ENCODE measurements around the gene GVQW3.

Gene GVQW3

DNA sequence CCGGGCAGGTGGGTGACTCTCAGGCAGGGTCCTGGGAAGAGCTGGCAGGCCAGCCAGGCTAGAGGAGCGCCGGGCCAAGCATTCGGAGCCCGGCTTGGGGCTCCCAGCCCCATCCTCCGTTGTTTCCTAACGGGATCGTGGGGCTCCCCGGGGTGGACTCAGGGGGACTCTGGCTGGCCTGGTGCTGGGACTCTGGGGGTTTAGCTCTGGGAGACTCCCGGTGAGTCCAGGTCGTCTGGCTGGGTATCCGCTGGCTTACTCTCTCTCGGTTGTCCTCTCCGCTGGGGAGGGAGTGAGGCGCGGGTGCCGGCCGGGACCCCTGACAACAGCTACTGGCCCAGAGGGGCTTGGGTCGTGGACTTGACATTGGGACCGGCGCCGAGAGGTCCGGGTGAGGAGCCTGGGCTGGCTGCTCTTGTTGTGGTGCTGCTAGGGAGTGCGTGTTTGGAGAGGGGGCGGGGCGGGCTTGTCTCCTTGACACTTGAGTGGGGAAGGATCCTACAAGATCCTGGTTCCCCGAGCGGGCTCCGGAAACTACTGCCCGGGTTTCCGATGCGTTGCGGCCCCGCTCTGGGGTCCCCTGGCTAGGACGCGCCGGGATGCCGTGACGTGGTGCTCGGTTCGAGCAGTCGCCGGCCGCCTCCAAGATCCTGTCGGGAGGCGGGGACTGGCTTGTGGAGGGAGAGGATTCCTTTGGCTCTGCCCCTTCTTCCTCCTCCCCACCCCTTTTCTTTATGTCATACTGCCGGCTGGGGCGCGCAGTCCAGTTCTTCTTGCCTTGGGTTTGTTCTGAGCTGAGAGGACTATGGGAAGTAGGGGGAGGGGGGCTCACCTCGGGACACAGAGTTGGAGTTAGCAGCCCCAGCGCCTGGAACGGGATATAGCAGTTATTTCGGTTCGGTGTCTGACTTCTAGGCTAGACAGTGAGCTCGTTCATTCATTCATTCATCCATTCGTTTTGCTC, 64.3 kb downstream of the GVQW3 start:
- peaks cover 34% of the 10 kb centered on the region for H3K36me3 ChIP-seq (ENCODE audit: insufficient read depth, low read length)
- H3K9ac ChIP-seq (ENCODE audit: low read depth, low read length), result peak overlapping the region; percentile 98
- under 1% methylated on average over 55 of the region's 56 CpGs for WGBS
- H3K4me1 ChIP-seq (ENCODE audit: insufficient read depth, low read length), result peaks cover 43% of the 10 kb centered on the region
- peak overlapping the region; percentile 94 for H3K27ac ChIP-seq (ENCODE audit: low read depth, low read length)
- no peaks in the 10 kb centered on the region for H3K9me3 ChIP-seq (ENCODE audit: insufficient read depth, low read depth, low read length)
- H3K27me3 ChIP-seq (ENCODE audit: insufficient read depth, low read length), result no peaks in the 10 kb centered on the region
- peak overlapping the region; percentile 92 for H3K4me3 ChIP-seq (ENCODE audit: low read length)

DNA sequence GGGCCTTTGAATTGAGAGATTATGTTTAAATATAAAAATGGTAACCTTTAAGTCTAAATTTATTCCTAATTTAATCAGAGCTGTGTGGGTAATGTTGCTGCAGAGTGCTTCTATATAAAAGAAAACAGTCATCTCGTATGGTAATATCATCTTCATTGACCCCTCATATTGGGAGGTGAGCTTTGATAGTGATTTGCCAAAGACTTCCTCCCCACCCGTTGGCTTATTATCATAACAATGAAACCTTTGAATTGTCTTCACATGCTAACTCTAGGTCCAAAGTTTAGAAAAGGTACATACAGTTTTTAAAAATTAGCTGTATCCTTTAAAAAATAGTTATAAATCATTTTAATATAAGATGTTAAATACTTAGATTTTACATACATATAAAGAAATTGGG, 67.4 kb downstream of the GVQW3 start:
- Histone ChIP-seq H3K4me1 (ENCODE audit: insufficient read depth, low read length) (peaks cover 63% of the 10 kb centered on the region), H3K9ac (ENCODE audit: low read depth, low read length) (no peak overlapping the region), H3K27me3 (ENCODE audit: insufficient read depth, low read length) (no peaks in the 10 kb centered on the region), H3K36me3 (ENCODE audit: insufficient read depth, low read length) (peaks cover 53% of the 10 kb centered on the region), H3K4me3 (ENCODE audit: low read length) (peak overlapping the region; percentile 21; the same call in 1 of the 2 replicates), H3K9me3 (ENCODE audit: insufficient read depth, low read depth, low read length) (no peaks in the 10 kb centered on the region), H3K27ac (ENCODE audit: low read depth, low read length) (peak overlapping the region; percentile 73)
- no CpG with 5 or more reads among the region's 2 CpGs for WGBS

- Histone ChIP-seq H3K9me3 (ENCODE audit: insufficient read depth, low read depth, low read length) (no peaks in the 10 kb centered on the region), H3K36me3 (ENCODE audit: insufficient read depth, low read length) (peaks cover 50% of the 10 kb centered on the region), H3K27me3 (ENCODE audit: insufficient read depth, low read length) (no peaks in the 10 kb centered on the region), H3K27ac (ENCODE audit: low read depth, low read length) (peak overlapping the region; percentile 42), H3K9ac (ENCODE audit: low read depth, low read length) (no peak overlapping the region), H3K4me1 (ENCODE audit: insufficient read depth, low read length) (peaks cover 87% of the 10 kb centered on the region), H3K4me3 (ENCODE audit: low read length) (no peak overlapping the region)
- WGBS, result 93% methylated on average over 6 of the region's 6 CpGs
Observed at GRCh38 chr11:76453248-76453647, 72.1 kb downstream of the GVQW3 start.

DNA sequence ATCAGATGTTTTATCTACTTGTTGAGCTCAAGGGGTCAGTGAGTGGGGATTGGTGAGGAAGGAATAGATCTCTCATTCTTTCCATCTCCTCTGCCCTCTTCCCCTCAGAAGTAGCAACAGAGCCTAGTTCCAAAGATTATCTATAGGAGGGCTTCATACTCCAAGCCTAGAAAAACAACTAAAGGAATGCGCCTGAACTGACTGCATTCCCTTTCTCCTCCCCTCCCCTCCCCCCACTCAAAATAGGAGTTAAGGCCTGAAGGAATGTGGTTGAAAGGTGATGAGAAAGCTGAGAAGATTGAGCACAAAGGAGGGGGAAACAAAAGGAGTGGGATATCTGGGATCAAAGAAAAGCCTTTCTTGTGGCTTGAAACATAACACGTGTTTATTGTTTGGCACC, 74.2 kb downstream of the GVQW3 start:
- peak overlapping the region; percentile 78 for H3K9ac ChIP-seq (ENCODE audit: low read depth, low read length)
- peaks cover 79% of the 10 kb centered on the region for H3K4me1 ChIP-seq (ENCODE audit: insufficient read depth, low read length)
- H3K4me3 ChIP-seq (ENCODE audit: low read length), result peak overlapping the region; percentile 37
- no peaks in the 10 kb centered on the region for H3K9me3 ChIP-seq (ENCODE audit: insufficient read depth, low read depth, low read length)
- peaks cover 56% of the 10 kb centered on the region for H3K36me3 ChIP-seq (ENCODE audit: insufficient read depth, low read length)
- WGBS, result 0% methylated on average over 1 of the region's 2 CpGs
- H3K27me3 ChIP-seq (ENCODE audit: insufficient read depth, low read length), result no peaks in the 10 kb centered on the region
- H3K27ac ChIP-seq (ENCODE audit: low read depth, low read length), result peak overlapping the region; percentile 95

GRCh38 chr11:76455931-76456330, 74.8 kb downstream of the GVQW3 start:
- Histone ChIP-seq H3K36me3 (ENCODE audit: insufficient read depth, low read length) (peaks cover 57% of the 10 kb centered on the region), H3K27ac (ENCODE audit: low read depth, low read length) (peak overlapping the region; percentile 95), H3K27me3 (ENCODE audit: insufficient read depth, low read length) (no peaks in the 10 kb centered on the region)

DNA sequence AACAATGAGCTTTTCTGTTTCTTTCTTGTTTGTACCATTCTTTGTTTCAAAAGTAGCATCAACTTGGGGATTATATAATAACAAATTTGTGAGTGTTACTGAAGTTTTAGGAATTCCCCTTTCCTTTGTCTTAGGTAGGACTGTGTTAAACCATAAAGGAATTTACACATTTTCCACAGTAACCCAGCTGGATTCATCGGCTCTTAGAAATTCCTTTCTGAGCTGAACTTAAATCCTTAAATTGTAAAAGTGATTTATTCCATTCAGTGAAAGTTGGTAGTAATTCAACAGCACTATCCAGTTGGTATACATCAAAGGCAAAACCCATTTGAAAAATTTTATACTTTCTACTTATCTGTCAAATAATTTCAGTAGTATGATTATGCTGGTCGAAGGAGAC, 75.4 kb downstream of the GVQW3 start:
- Histone ChIP-seq H3K4me3 (ENCODE audit: low read length) (no peak overlapping the region), H3K4me1 (ENCODE audit: insufficient read depth, low read length) (peaks cover 73% of the 10 kb centered on the region), H3K27ac (ENCODE audit: low read depth, low read length) (peak overlapping the region; percentile 95), H3K36me3 (ENCODE audit: insufficient read depth, low read length) (peaks cover 57% of the 10 kb centered on the region), H3K9ac (ENCODE audit: low read depth, low read length) (peak overlapping the region; percentile 78), H3K27me3 (ENCODE audit: insufficient read depth, low read length) (no peaks in the 10 kb centered on the region), H3K9me3 (ENCODE audit: insufficient read depth, low read depth, low read length) (no peaks in the 10 kb centered on the region)
- WGBS, result no CpG with 5 or more reads among the region's 2 CpGs

More at GRCh38 chr11:76455931-76456330, 74.8 kb downstream of the GVQW3 start:
- Histone ChIP-seq H3K4me1 (ENCODE audit: insufficient read depth, low read length) (peaks cover 79% of the 10 kb centered on the region), H3K4me3 (ENCODE audit: low read length) (peak overlapping the region; percentile 37; the same call in 1 of the 2 replicates), H3K9me3 (ENCODE audit: insufficient read depth, low read depth, low read length) (no peaks in the 10 kb centered on the region), H3K9ac (ENCODE audit: low read depth, low read length) (peak overlapping the region; percentile 78)
